Endothelial cell of umbilical vein (primary cell): ENCODE measurements around the gene ELANE. TPM values are rescaled to one million over a fixed set of nuclear protein-coding genes. Genes with fewer than 3 reads are reported as not detected.

ENCODE experiments used
- BruUV-seq: library from RNA; stranded (reverse); fragments of 400-500 nt; replicated peaks from 2 replicates; lab custom pipeline; 2021; lab: Mats Ljungman, UMichigan
- CTCF ChIA-PET: fragments of 300-600, 350-600 bp; sonication (Branson Sonifier 250); formaldehyde crosslinking; loops from one replicate; lab custom pipeline; 2021; ENCODE audit warnings: antibody characterized with exemption, inconsistent platforms; lab: Charles Lee
- POLR2A ChIA-PET: fragments of 300-600, 350-600 bp; sonication (Branson Sonifier 250); formaldehyde crosslinking; loops from one replicate; lab custom pipeline; 2021; ENCODE audit warnings: antibody characterized with exemption, inconsistent platforms; lab: Charles Lee
- DNase-seq: peaks from one replicate; pipeline ENCODE4 v3.0.0-alpha.2; 2011; ENCODE audit warnings: low read depth, low spot score
- FAIRE-seq: peaks from 2 replicates; lab custom pipeline; 2011; peaks lifted over from hg19 to GRCh38; lab: Jason Lieb, UNC
- H2AFZ ChIP-seq: 2 replicates; pipeline ENCODE4 v1.6.0; 2012; ENCODE audit warnings: low read depth, low read length, control low read depth, inconsistent platforms
- H3K27ac ChIP-seq: 2 replicates; pipeline ENCODE4 v1.5.1; 2011; ENCODE audit warnings: low read depth, mild to moderate bottlenecking, control low read depth, low read length, moderate library complexity; ENCODE audit not compliant: insufficient read depth
- H3K27me3 ChIP-seq, 2 experiments: 2 replicates each; pipeline versions ENCODE4 v1.6.0 to v1.6.1; 2011; ENCODE audit warnings: low read length in 2 of 2, mixed read lengths in 1 of 2; ENCODE audit not compliant: control insufficient read depth in 2 of 2, insufficient read depth in 2 of 2
- H3K36me3 ChIP-seq, 2 experiments: 2 replicates in 1 of 2; 3 replicates in 1 of 2; pipeline ENCODE4 v1.5.1; 2011; ENCODE audit warnings: low read length in 2 of 2, mild to moderate bottlenecking in 1 of 2, moderate library complexity in 1 of 2; ENCODE audit not compliant: control insufficient read depth in 2 of 2, insufficient read depth in 2 of 2; ENCODE audit errors: extremely low read depth in 1 of 2
- H3K4me1 ChIP-seq: 3 replicates; pipeline ENCODE4 v1.5.1; 2011; ENCODE audit warnings: mild to moderate bottlenecking, low read length; ENCODE audit not compliant: control insufficient read depth, insufficient read depth; ENCODE audit errors: extremely low read depth
- H3K4me2 ChIP-seq: 2 replicates; pipeline ENCODE4 v1.6.1; 2011; ENCODE audit warnings: low read length, control low read depth, mixed read lengths; ENCODE audit not compliant: insufficient read depth
- H3K4me3 ChIP-seq, 3 experiments: fragments of 200-600 bp in 1 of 3; sonication (generic), shearing (Covaris generic) in 1 of 3; replicated peaks in 1 of 3; 2 replicates each; pipeline ENCODE4 v1.5.1; 2011 to 2016; ENCODE audit warnings: control low read depth in 3 of 3, low read length in 3 of 3, mild to moderate bottlenecking in 2 of 3, inconsistent platforms in 1 of 3, low read depth in 1 of 3, moderate library complexity in 1 of 3; ENCODE audit not compliant: insufficient read depth in 1 of 3
- H3K79me2 ChIP-seq: 2 replicates; pipeline ENCODE4 v1.6.0; 2012; ENCODE audit warnings: low read length, inconsistent platforms; ENCODE audit not compliant: control insufficient read depth, insufficient read depth
- H3K9ac ChIP-seq: replicated peaks from 2 replicates; pipeline ENCODE3; 2011; ENCODE audit warnings: low read length, control low read depth; ENCODE audit not compliant: insufficient read depth; ENCODE audit errors: extremely low read depth
- H3K9me1 ChIP-seq: replicated peaks from 3 replicates; pipeline ENCODE4 v1.6.0; 2011; ENCODE audit warnings: mild to moderate bottlenecking, low read length; ENCODE audit not compliant: control insufficient read depth, insufficient read depth; ENCODE audit errors: extremely low read depth
- H3K9me3 ChIP-seq: replicated peaks from 2 replicates; pipeline ENCODE4 v1.5.1; 2012; ENCODE audit warnings: low read length, inconsistent platforms; ENCODE audit not compliant: control insufficient read depth, insufficient read depth
- H4K20me1 ChIP-seq: replicated peaks from 2 replicates; pipeline ENCODE3; 2011; ENCODE audit warnings: mild to moderate bottlenecking, low read length; ENCODE audit not compliant: control insufficient read depth, insufficient read depth; ENCODE audit errors: extremely low read depth
- EZH2 ChIP-seq: IDR thresholded peaks from 2 replicates; pipeline ENCODE4 v1.6.1; 2012; ENCODE audit warnings: borderline replicate concordance, low read depth, mild to moderate bottlenecking, moderate library complexity, low read length, inconsistent platforms; ENCODE audit not compliant: severe bottlenecking
- GATA2 ChIP-seq: IDR thresholded peaks from 2 replicates; pipeline ENCODE4 v1.7.0; 2011; ENCODE audit warnings: low read depth, mild to moderate bottlenecking, moderate library complexity, mixed read lengths, low read length; ENCODE audit not compliant: insufficient read length, insufficient read depth
- MYC ChIP-seq: IDR thresholded peaks from one replicate; pipeline ENCODE4 v1.6.1; 2011; ENCODE audit warnings: mild to moderate bottlenecking, low read depth, low read length
- POLR2A ChIP-seq: IDR thresholded peaks from 2 replicates; pipeline ENCODE4 v1.6.1; 2012; ENCODE audit warnings: low read depth, mild to moderate bottlenecking, control low read depth, low read length
- POLR2AphosphoS5 ChIP-seq: IDR thresholded peaks from 2 replicates; pipeline ENCODE4 v1.6.1; 2012; ENCODE audit warnings: low read depth, mild to moderate bottlenecking, control low read depth, low read length, moderate library complexity; ENCODE audit not compliant: insufficient read depth
- dilution Hi-C: fragments of 300-500 bp; cut with MboI; formaldehyde crosslinking; loops from one replicate; pipeline ENCODE4 v1.15.0; 2019; ENCODE audit warnings: low sequenced_read_pairs; ENCODE audit not compliant: extremely low pct_ligation_motif_present
- intact Hi-C: fragments of 100-400 bp; cut with micrococcal nuclease; formaldehyde crosslinking; loops from one replicate; pipeline ENCODE4 v1.10.0; 2022
- polyA plus RNA-seq, 4 experiments: library from polyadenylated mRNA; depleted of rRNA in 3 of 4; stranded (reverse) in 3 of 4; unstranded in 1 of 4; fragments of >200 nt; gene quantifications; 2 replicates each; pipeline versions ENCODE4 v1.2.1 to v1.2.3, GENCODE V29; 2011 to 2012; ENCODE audit warnings: missing spikeins in 1 of 4
- total RNA-seq: library from RNA; stranded (reverse); gene quantifications from 2 replicates; pipeline ENCODE4 v1.2.3, GENCODE V29; 2021
- TF ChIP-seq, protein P1 (sequence below), 2 donors: IDR thresholded peaks; 1 replicate in 1 of 2; 2 replicates in 1 of 2; pipeline ENCODE4 v1.5.1; 2011; ENCODE audit warnings: low read length in 2 of 2, mild to moderate bottlenecking in 2 of 2, moderate library complexity in 2 of 2, control low read depth in 1 of 2, inconsistent platforms in 1 of 2, low read depth in 1 of 2; ENCODE audit not compliant: insufficient read depth in 1 of 2; ENCODE audit errors: extremely low read depth in 1 of 2
- TF ChIP-seq, protein P2 (sequence below): IDR thresholded peaks from 2 replicates; pipeline ENCODE4 v1.6.1; 2011; ENCODE audit not compliant: insufficient read depth, insufficient read length

Gene ELANE
- total and polyA plus RNA-seq, 2 donors (not counting 3 experiments of a cell fraction or from before 2014, with no cell fraction given), result not detected

GRCh38 chr19:898663-899062 lies 46.6 kb downstream of the ELANE start:
- Histone ChIP-seq H3K4me1 (no peaks in the 10 kb centered on the region), H3K79me2 (no peaks in the 10 kb centered on the region), H3K27ac (no peak overlapping the region), H4K20me1 (no peaks in the 10 kb centered on the region), H3K9me3 (no peaks in the 10 kb centered on the region), H3K9me1 (no peaks in the 10 kb centered on the region), H3K27me3 (no peaks in the 10 kb centered on the region), H3K9ac (no peak overlapping the region), H3K4me2 (no peak overlapping the region), H2AFZ (no peak overlapping the region), H3K4me3 (no peak overlapping the region), H3K36me3 (peaks cover 0 to 11% of the 10 kb centered on the region in 2 experiments)
- ChIA-PET CTCF (no interaction called here), POLR2A (no interaction called here)
- FAIRE-seq, result no peak
- dilution Hi-C loops (no loop called here), intact Hi-C loops (no loop called here)
- no peak for DNase-seq
- TF ChIP-seq MYC (no peak), GATA2 (no peak), POLR2A (no peak), EZH2 (no peak), POLR2AphosphoS5 (no peak)
- TF ChIP-seq, protein P1, sequence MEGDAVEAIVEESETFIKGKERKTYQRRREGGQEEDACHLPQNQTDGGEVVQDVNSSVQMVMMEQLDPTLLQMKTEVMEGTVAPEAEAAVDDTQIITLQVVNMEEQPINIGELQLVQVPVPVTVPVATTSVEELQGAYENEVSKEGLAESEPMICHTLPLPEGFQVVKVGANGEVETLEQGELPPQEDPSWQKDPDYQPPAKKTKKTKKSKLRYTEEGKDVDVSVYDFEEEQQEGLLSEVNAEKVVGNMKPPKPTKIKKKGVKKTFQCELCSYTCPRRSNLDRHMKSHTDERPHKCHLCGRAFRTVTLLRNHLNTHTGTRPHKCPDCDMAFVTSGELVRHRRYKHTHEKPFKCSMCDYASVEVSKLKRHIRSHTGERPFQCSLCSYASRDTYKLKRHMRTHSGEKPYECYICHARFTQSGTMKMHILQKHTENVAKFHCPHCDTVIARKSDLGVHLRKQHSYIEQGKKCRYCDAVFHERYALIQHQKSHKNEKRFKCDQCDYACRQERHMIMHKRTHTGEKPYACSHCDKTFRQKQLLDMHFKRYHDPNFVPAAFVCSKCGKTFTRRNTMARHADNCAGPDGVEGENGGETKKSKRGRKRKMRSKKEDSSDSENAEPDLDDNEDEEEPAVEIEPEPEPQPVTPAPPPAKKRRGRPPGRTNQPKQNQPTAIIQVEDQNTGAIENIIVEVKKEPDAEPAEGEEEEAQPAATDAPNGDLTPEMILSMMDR (IDR thresholded peaks at IDR 0.05; ENCODE audit: extremely low read depth in 1 of 2, insufficient read depth in 1 of 2, low read depth in 1 of 2, low read length in 2 of 2), result no peak
- TF ChIP-seq, protein P2, sequence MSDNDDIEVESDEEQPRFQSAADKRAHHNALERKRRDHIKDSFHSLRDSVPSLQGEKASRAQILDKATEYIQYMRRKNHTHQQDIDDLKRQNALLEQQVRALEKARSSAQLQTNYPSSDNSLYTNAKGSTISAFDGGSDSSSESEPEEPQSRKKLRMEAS, result no peak
- BruUV-seq, result no TSS peak
